ENCODE results near the gene TLE5. TPM values are rescaled to one million over a fixed set of nuclear protein-coding genes. Genes with fewer than 3 reads are reported as not detected.

Gene TLE5
- total RNA-seq, 1 donor from 2014 or later, result 302 TPM

- peaks cover 6% of the 10 kb centered on the region for H3K36me3 Mint-ChIP-seq
- H3K4me3 Mint-ChIP-seq, result peak overlapping the region; percentile 31
- H3K4me1 Mint-ChIP-seq (ENCODE audit: unreplicated experiment), result peaks cover 12% of the 10 kb centered on the region
- no peak overlapping the region for H3K27ac Mint-ChIP-seq
- H3K27me3 Mint-ChIP-seq, result peaks cover 24% of the 10 kb centered on the region
- DNase-seq (ENCODE audit: extremely low spot score, unreplicated experiment), result no peak
- no peak for TF ChIP-seq CTCF (conservative IDR thresholded peaks at IDR 0.05)
- no peaks in the 10 kb centered on the region for H3K9me3 Mint-ChIP-seq
Observed at GRCh38 chr19:3024870-3025548, 37.3 kb downstream of the TLE5 start.

- no peak for TF ChIP-seq CTCF (conservative IDR thresholded peaks at IDR 0.05)
- Mint-ChIP-seq H3K27me3 (peaks cover 22% of the 10 kb centered on the region), H3K27ac (no peak overlapping the region), H3K4me3 (peak overlapping the region; percentile 31), H3K9me3 (no peaks in the 10 kb centered on the region), H3K36me3 (peaks cover 6% of the 10 kb centered on the region), H3K4me1 (ENCODE audit: unreplicated experiment) (peaks cover 12% of the 10 kb centered on the region)
- DNase-seq (ENCODE audit: extremely low spot score, unreplicated experiment), result no peak
Observed at GRCh38 chr19:3024509-3024869, 37.8 kb downstream of the TLE5 start.

GRCh38 chr19:3020321-3020960, 41.9 kb downstream of the TLE5 start:
- no peaks in the 10 kb centered on the region for H3K9me3 Mint-ChIP-seq
- peaks cover 3% of the 10 kb centered on the region for H3K36me3 Mint-ChIP-seq
- DNase-seq (ENCODE audit: extremely low spot score, unreplicated experiment), result no peak
- H3K4me1 Mint-ChIP-seq (ENCODE audit: unreplicated experiment), result peaks cover 12% of the 10 kb centered on the region
- H3K27me3 Mint-ChIP-seq, result peaks cover 8% of the 10 kb centered on the region
- no peak for TF ChIP-seq CTCF (conservative IDR thresholded peaks at IDR 0.05)
- H3K27ac Mint-ChIP-seq, result no peak overlapping the region
- no peak overlapping the region for H3K4me3 Mint-ChIP-seq

GRCh38 chr19:3019211-3019854, 43.0 kb downstream of the TLE5 start:
- H3K27me3 Mint-ChIP-seq, result peaks cover 3% of the 10 kb centered on the region
- peaks cover 8% of the 10 kb centered on the region for H3K4me1 Mint-ChIP-seq (ENCODE audit: unreplicated experiment)
- TF ChIP-seq CTCF (conservative IDR thresholded peaks at IDR 0.05), result no peak
- no peak overlapping the region for H3K4me3 Mint-ChIP-seq
- DNase-seq (ENCODE audit: extremely low spot score, unreplicated experiment), result no peak
- no peaks in the 10 kb centered on the region for H3K9me3 Mint-ChIP-seq
- H3K36me3 Mint-ChIP-seq, result peaks cover 3% of the 10 kb centered on the region
- H3K27ac Mint-ChIP-seq, result no peak overlapping the region

- no peaks in the 10 kb centered on the region for H3K9me3 Mint-ChIP-seq
- H3K4me1 Mint-ChIP-seq (ENCODE audit: unreplicated experiment), result peaks cover 8% of the 10 kb centered on the region
- no peak for TF ChIP-seq CTCF (conservative IDR thresholded peaks at IDR 0.05)
- H3K4me3 Mint-ChIP-seq, result no peak overlapping the region
- DNase-seq (ENCODE audit: extremely low spot score, unreplicated experiment), result no peak
- H3K27ac Mint-ChIP-seq, result no peak overlapping the region
- H3K27me3 Mint-ChIP-seq, result peaks cover 2% of the 10 kb centered on the region
- H3K36me3 Mint-ChIP-seq, result peaks cover 3% of the 10 kb centered on the region
Observed at GRCh38 chr19:3017923-3018322, 44.4 kb downstream of the TLE5 start.

Data from type B pancreatic cell (in vitro differentiated cells).